ENCODE results near the gene VSIG1. TPM values are rescaled to one million over a fixed set of nuclear protein-coding genes. Genes with fewer than 3 reads are reported as not detected.

The VSIG1 gene
- polyA plus RNA-seq, 1 donor: 0.15 TPM

Other genes with a start within 250 kb of the VSIG1 start
- 8.3 TPM for gene MID2, start 219.2 kb upstream of the VSIG1 start, polyA plus RNA-seq (ENCODE audit: insufficient read length)
- not detected for gene TEX13B, start 62.7 kb upstream of the VSIG1 start, polyA plus RNA-seq (ENCODE audit: insufficient read length)
- gene PSMD10, start 46.5 kb downstream of the VSIG1 start, polyA plus RNA-seq (ENCODE audit: insufficient read length): 49.0 TPM
- 23.8 TPM for gene ATG4A, start 46.7 kb downstream of the VSIG1 start, polyA plus RNA-seq (ENCODE audit: insufficient read length)